Keratinocyte (primary cell): ENCODE measurements around the gene PITPNM3. TPM values are rescaled to one million over a fixed set of nuclear protein-coding genes. Genes with fewer than 3 reads are reported as not detected.

ENCODE experiments used
- DNase-seq: peaks from one replicate; pipeline ENCODE4 v3.0.0-alpha.2; 2011; ENCODE audit warnings: low read depth, missing footprints, low spot score
- FAIRE-seq: peaks from 2 replicates; lab custom pipeline; 2011; peaks lifted over from hg19 to GRCh38; lab: Jason Lieb, UNC
- H2AFZ ChIP-seq: 2 replicates; pipeline ENCODE4 v1.6.0; 2012; ENCODE audit warnings: low read length, control low read depth, inconsistent platforms; ENCODE audit not compliant: control insufficient read depth
- H3K27ac ChIP-seq: 2 replicates; pipeline ENCODE4 v1.5.1; 2011; ENCODE audit warnings: low read length; ENCODE audit not compliant: control insufficient read depth, insufficient read depth
- H3K27me3 ChIP-seq: 3 replicates; pipeline ENCODE4 v1.6.0; 2011; ENCODE audit warnings: low read length; ENCODE audit not compliant: control insufficient read depth, insufficient read depth; ENCODE audit errors: extremely low read depth
- H3K36me3 ChIP-seq, 2 experiments: 2 replicates in 1 of 2; 3 replicates in 1 of 2; pipeline ENCODE4 v1.5.1; 2011; ENCODE audit warnings: low read length in 2 of 2, mild to moderate bottlenecking in 1 of 2; ENCODE audit not compliant: control insufficient read depth in 2 of 2, insufficient read depth in 2 of 2; ENCODE audit errors: extremely low read depth in 1 of 2
- H3K4me1 ChIP-seq: 3 replicates; pipeline ENCODE4 v1.5.1; 2011; ENCODE audit warnings: low read length; ENCODE audit not compliant: control insufficient read depth, insufficient read depth; ENCODE audit errors: extremely low read depth
- H3K4me2 ChIP-seq: 3 replicates; pipeline ENCODE4 v1.6.0; 2011; ENCODE audit warnings: low read depth, low read length; ENCODE audit not compliant: control insufficient read depth, insufficient read depth; ENCODE audit errors: extremely low read depth
- H3K4me3 ChIP-seq, 3 experiments: fragments of 200-600 bp in 1 of 3; sonication (generic) in 1 of 3; 2 replicates in 2 of 3; 3 replicates in 1 of 3; pipeline ENCODE4 v1.5.1; 2011 to 2016; ENCODE audit warnings: low read length in 3 of 3, mild to moderate bottlenecking in 3 of 3, control low read depth in 2 of 3, inconsistent platforms in 1 of 3, low read depth in 1 of 3, mixed read lengths in 1 of 3, mixed run types in 1 of 3, moderate library complexity in 1 of 3; ENCODE audit not compliant: control insufficient read depth in 2 of 3, insufficient read depth in 2 of 3; ENCODE audit errors: extremely low read depth in 1 of 3
- H3K79me2 ChIP-seq: 2 replicates; pipeline ENCODE4 v1.6.0; 2012; ENCODE audit warnings: low read length; ENCODE audit not compliant: control insufficient read depth, insufficient read depth
- H3K9ac ChIP-seq: 3 replicates; pipeline ENCODE4 v1.6.0; 2011; ENCODE audit warnings: low read length; ENCODE audit not compliant: control insufficient read depth, insufficient read depth; ENCODE audit errors: extremely low read depth
- H3K9me1 ChIP-seq: 3 replicates; pipeline ENCODE4 v1.6.0; 2011; ENCODE audit warnings: low read length; ENCODE audit not compliant: control insufficient read depth, insufficient read depth; ENCODE audit errors: extremely low read depth
- H3K9me3 ChIP-seq: 2 replicates; pipeline ENCODE4 v1.5.1; 2012; ENCODE audit warnings: low read depth, low read length; ENCODE audit not compliant: control insufficient read depth
- H4K20me1 ChIP-seq: 3 replicates; pipeline ENCODE4 v1.6.0; 2011; ENCODE audit warnings: low read length; ENCODE audit not compliant: control insufficient read depth, insufficient read depth; ENCODE audit errors: extremely low read depth
- EZH2 ChIP-seq: IDR thresholded peaks from one replicate; pipeline ENCODE4 v1.6.1; 2012; ENCODE audit warnings: inconsistent platforms, mild to moderate bottlenecking, low read length, moderate library complexity
- dilution Hi-C: fragments of 300-500 bp; cut with MboI; formaldehyde crosslinking; loops from one replicate; pipeline ENCODE4 v1.7.0; 2020; ENCODE audit warnings: low sequenced_read_pairs; ENCODE audit not compliant: extremely low pct_ligation_motif_present
- polyA plus RNA-seq, 5 experiments: library from polyadenylated mRNA; depleted of rRNA in 3 of 5; stranded (reverse) in 3 of 5; stranded (forward) in 1 of 5; unstranded in 1 of 5; fragments of >200 nt; gene quantifications; 1 replicate in 1 of 5; 2 replicates in 3 of 5; 3 replicates in 1 of 5; pipeline versions ENCODE4 v1.2.1 to v1.2.3, GENCODE V29; 2011 to 2012; ENCODE audit warnings: missing spikeins in 2 of 5, low read depth in 1 of 5, low replicate concordance in 1 of 5
- TF ChIP-seq, protein P1 (sequence below), 3 experiments: IDR thresholded peaks in 1 of 3; conservative IDR thresholded peaks in 1 of 3; optimal IDR thresholded peaks in 1 of 3; 2 replicates in 2 of 3; 3 replicates in 1 of 3; pipeline versions ENCODE3 to v1.5.1; 2011; ENCODE audit warnings: low read length in 3 of 3, mild to moderate bottlenecking in 3 of 3, moderate library complexity in 2 of 3, control low read depth in 1 of 3, inconsistent platforms in 1 of 3; ENCODE audit not compliant: insufficient read depth in 2 of 3; ENCODE audit errors: extremely low read depth in 1 of 3

The PITPNM3 gene
- polyA plus RNA-seq, 1 donor (not counting 4 experiments of a cell fraction or from before 2014, with no cell fraction given): 7.7 TPM

DNA sequence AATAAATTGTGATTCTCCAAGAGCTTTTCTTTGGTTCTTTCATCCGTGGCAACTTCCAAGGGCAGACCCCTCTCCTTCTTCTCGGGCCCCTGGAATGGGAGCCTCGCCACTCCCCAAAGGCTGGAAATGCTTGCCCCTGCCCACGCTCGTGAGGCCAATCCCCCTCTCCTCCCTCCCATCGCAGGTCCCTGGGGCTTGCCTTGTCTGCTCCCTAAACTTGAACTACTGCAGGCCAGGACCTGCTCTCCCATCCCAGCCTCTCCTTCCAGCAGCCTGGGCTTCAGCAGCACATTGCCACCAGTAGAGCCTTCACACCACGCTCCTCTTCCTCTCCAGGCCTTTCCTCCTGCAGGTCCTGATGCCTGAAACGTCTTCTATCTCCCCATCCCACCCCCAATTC is 11.1 kb downstream of the PITPNM3 start:
- H3K4me1 ChIP-seq: peaks cover 24% of the 10 kb centered on the region
- no peaks in the 10 kb centered on the region for H3K36me3 ChIP-seq
- peaks cover 8% of the 10 kb centered on the region for H4K20me1 ChIP-seq
- H3K79me2 ChIP-seq: no peaks in the 10 kb centered on the region
- H3K9me3 ChIP-seq: no peaks in the 10 kb centered on the region
- FAIRE-seq (no peak), DNase-seq (no peak)
- H3K4me2 ChIP-seq: no peak overlapping the region
- no peak overlapping the region for H3K9ac ChIP-seq
- H3K27ac ChIP-seq: no peak overlapping the region
- H3K27me3 ChIP-seq: no peaks in the 10 kb centered on the region
- H3K9me1 ChIP-seq: no peaks in the 10 kb centered on the region
- TF ChIP-seq EZH2: no peak
- TF ChIP-seq, protein P1, sequence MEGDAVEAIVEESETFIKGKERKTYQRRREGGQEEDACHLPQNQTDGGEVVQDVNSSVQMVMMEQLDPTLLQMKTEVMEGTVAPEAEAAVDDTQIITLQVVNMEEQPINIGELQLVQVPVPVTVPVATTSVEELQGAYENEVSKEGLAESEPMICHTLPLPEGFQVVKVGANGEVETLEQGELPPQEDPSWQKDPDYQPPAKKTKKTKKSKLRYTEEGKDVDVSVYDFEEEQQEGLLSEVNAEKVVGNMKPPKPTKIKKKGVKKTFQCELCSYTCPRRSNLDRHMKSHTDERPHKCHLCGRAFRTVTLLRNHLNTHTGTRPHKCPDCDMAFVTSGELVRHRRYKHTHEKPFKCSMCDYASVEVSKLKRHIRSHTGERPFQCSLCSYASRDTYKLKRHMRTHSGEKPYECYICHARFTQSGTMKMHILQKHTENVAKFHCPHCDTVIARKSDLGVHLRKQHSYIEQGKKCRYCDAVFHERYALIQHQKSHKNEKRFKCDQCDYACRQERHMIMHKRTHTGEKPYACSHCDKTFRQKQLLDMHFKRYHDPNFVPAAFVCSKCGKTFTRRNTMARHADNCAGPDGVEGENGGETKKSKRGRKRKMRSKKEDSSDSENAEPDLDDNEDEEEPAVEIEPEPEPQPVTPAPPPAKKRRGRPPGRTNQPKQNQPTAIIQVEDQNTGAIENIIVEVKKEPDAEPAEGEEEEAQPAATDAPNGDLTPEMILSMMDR (optimal IDR thresholded peaks at IDR 0.05 in 1 of 3, IDR thresholded peaks at IDR 0.05 in 1 of 3, conservative IDR thresholded peaks at IDR 0.05 in 1 of 3; ENCODE audit: extremely low read depth in 1 of 3, insufficient read depth in 2 of 3, low read length in 3 of 3): no peak
- no peak overlapping the region for H2AFZ ChIP-seq
- H3K4me3 ChIP-seq: no peak overlapping the region
- dilution Hi-C loops: no loop called here

- no peak for DNase-seq
- dilution Hi-C loops: no loop called here
Observed at GRCh38 chr17:6544011-6544370, 12.4 kb downstream of the PITPNM3 start.

More at GRCh38 chr17:6544011-6544370, 12.4 kb downstream of the PITPNM3 start:
- Histone ChIP-seq H3K9me1 (no peaks in the 10 kb centered on the region), H3K27me3 (no peaks in the 10 kb centered on the region), H3K79me2 (no peaks in the 10 kb centered on the region), H3K4me3 (no peak overlapping the region), H3K9ac (no peak overlapping the region), H3K4me1 (peaks cover 11% of the 10 kb centered on the region), H3K4me2 (no peak overlapping the region), H3K36me3 (no peaks in the 10 kb centered on the region), H3K9me3 (no peaks in the 10 kb centered on the region), H3K27ac (no peak overlapping the region), H4K20me1 (peaks cover 11% of the 10 kb centered on the region), H2AFZ (no peak overlapping the region)
- FAIRE-seq: no peak
- TF ChIP-seq EZH2: no peak
- TF ChIP-seq, protein P1 (optimal IDR thresholded peaks at IDR 0.05 in 1 of 3, IDR thresholded peaks at IDR 0.05 in 1 of 3, conservative IDR thresholded peaks at IDR 0.05 in 1 of 3; ENCODE audit: extremely low read depth in 1 of 3, insufficient read depth in 2 of 3, low read length in 3 of 3): no peak
